Neuron (in vitro differentiated cells): Measurements from ENCODE around the gene LIX1L.
"Not testable (repeated sequence)": the region's sequence is repeated elsewhere in the genome, so short reads cannot be mapped to it uniquely, and the experiment has no call there.

Experiments
- H2AFZ ChIP-seq: one replicate; pipeline ENCODE4 v1.6.1; 2013; ENCODE audit warnings: low read depth, mild to moderate bottlenecking, inconsistent platforms, low read length, moderate library complexity
- H3K27me3 ChIP-seq: one replicate; pipeline ENCODE4 v1.6.1; 2013; ENCODE audit warnings: low read length; ENCODE audit not compliant: insufficient read depth
- H3K36me3 ChIP-seq: one replicate; pipeline ENCODE4 v1.6.1; 2013; ENCODE audit warnings: low read length; ENCODE audit not compliant: insufficient read depth
- H3K4me1 ChIP-seq: one replicate; pipeline ENCODE4 v1.6.1; 2013; ENCODE audit warnings: low read length; ENCODE audit not compliant: insufficient read depth
- H3K4me3 ChIP-seq: 2 replicates; pipeline ENCODE4 v1.5.1; 2013; ENCODE audit warnings: mild to moderate bottlenecking, low read length, moderate library complexity
- H3K9me3 ChIP-seq: one replicate; pipeline ENCODE4 v1.6.1; 2013; ENCODE audit warnings: low read length

The LIX1L gene

GRCh38 chr1:145927063-145927886 lies 30.5 kb downstream of the LIX1L start, which contains the start of gene RBM8A:
Gene RBM8A (minus strand): TSS chr1:145927484. CDS start chr1:145927426, 58 bp downstream.
- Histone ChIP-seq H3K36me3 (peaks cover 26% of the 10 kb centered on the region), H3K27me3 (no peaks in the 10 kb centered on the region), H3K4me1 (peaks cover 14% of the 10 kb centered on the region), H3K9me3 (no peaks in the 10 kb centered on the region), H2AFZ (no peak within 1 kb of the TSS), H3K4me3 (peak within 1 kb of the TSS; percentile 84)

- Histone ChIP-seq H3K27me3 (no peaks in the 10 kb centered on the region), H3K9me3 (no peaks in the 10 kb centered on the region), H3K36me3 (peaks cover 27% of the 10 kb centered on the region), H3K4me1 (peaks cover 14% of the 10 kb centered on the region), H2AFZ (no peak overlapping the region), H3K4me3 (peak overlapping the region; percentile 84)
Observed at GRCh38 chr1:145926686-145927062, 31.1 kb downstream of the LIX1L start.

GRCh38 chr1:145922266-145922665 lies 35.6 kb downstream of the LIX1L start:
- peaks cover 28% of the 10 kb centered on the region for H3K4me1 ChIP-seq
- H3K4me3 ChIP-seq, result no peak overlapping the region
- no peaks in the 10 kb centered on the region for H3K9me3 ChIP-seq
- no peak overlapping the region for H2AFZ ChIP-seq
- H3K36me3 ChIP-seq, result peaks cover 30% of the 10 kb centered on the region
- H3K27me3 ChIP-seq, result no peaks in the 10 kb centered on the region

GRCh38 chr1:145920297-145920696 lies 37.5 kb downstream of the LIX1L start:
- not testable (repeated sequence) for H3K27me3 ChIP-seq, H3K9me3 ChIP-seq, H3K4me3 ChIP-seq

GRCh38 chr1:145918992-145919939 lies 38.6 kb downstream of the LIX1L start:
- peaks cover 20% of the 10 kb centered on the region for H3K4me1 ChIP-seq
- H3K4me3 ChIP-seq, result peak overlapping the region; percentile 97
- peaks cover 43% of the 10 kb centered on the region for H3K36me3 ChIP-seq
- H3K27me3 ChIP-seq, result no peaks in the 10 kb centered on the region
- H2AFZ ChIP-seq, result peak overlapping the region; percentile 52
- no peaks in the 10 kb centered on the region for H3K9me3 ChIP-seq

More at GRCh38 chr1:145920297-145920696, 37.5 kb downstream of the LIX1L start:
- H3K4me1 ChIP-seq, result peaks cover 20% of the 10 kb centered on the region
- H3K36me3 ChIP-seq, result peaks cover 35% of the 10 kb centered on the region
- not testable (repeated sequence) for H2AFZ ChIP-seq

GRCh38 chr1:145918144-145918991 lies 39.4 kb downstream of the LIX1L start, which contains the start of gene PEX11B:
Gene PEX11B (minus strand): TSS chr1:145918717. CDS start chr1:145918688, 29 bp downstream.
- peak within 1 kb of the TSS; percentile 52 for H2AFZ ChIP-seq
- H3K4me1 ChIP-seq, result peaks cover 20% of the 10 kb centered on the region
- H3K36me3 ChIP-seq, result peaks cover 39% of the 10 kb centered on the region
- H3K4me3 ChIP-seq, result peak within 1 kb of the TSS; percentile 97
- H3K9me3 ChIP-seq, result no peaks in the 10 kb centered on the region
- H3K27me3 ChIP-seq, result no peaks in the 10 kb centered on the region

- peaks cover 20% of the 10 kb centered on the region for H3K4me1 ChIP-seq
- no peaks in the 10 kb centered on the region for H3K9me3 ChIP-seq
- H2AFZ ChIP-seq, result peak overlapping the region; percentile 52
- peak overlapping the region; percentile 97 for H3K4me3 ChIP-seq
- peaks cover 36% of the 10 kb centered on the region for H3K36me3 ChIP-seq
- no peaks in the 10 kb centered on the region for H3K27me3 ChIP-seq
Observed at GRCh38 chr1:145917595-145917994, 40.2 kb downstream of the LIX1L start.

- Histone ChIP-seq H3K4me3 (no peak overlapping the region), H3K9me3 (no peaks in the 10 kb centered on the region), H3K27me3 (no peaks in the 10 kb centered on the region), H3K4me1 (peaks cover 20% of the 10 kb centered on the region), H2AFZ (no peak overlapping the region), H3K36me3 (peaks cover 41% of the 10 kb centered on the region)
Observed at GRCh38 chr1:145916745-145917144, 41.1 kb downstream of the LIX1L start.

GRCh38 chr1:145912128-145912641 lies 45.6 kb downstream of the LIX1L start:
- Histone ChIP-seq H3K9me3 (no peaks in the 10 kb centered on the region), H3K27me3 (no peaks in the 10 kb centered on the region), H3K36me3 (peaks cover 44% of the 10 kb centered on the region), H3K4me3 (no peak overlapping the region), H3K4me1 (no peaks in the 10 kb centered on the region), H2AFZ (no peak overlapping the region)

GRCh38 chr1:145908653-145909052 lies 49.2 kb downstream of the LIX1L start:
- Histone ChIP-seq H3K4me1 (no peaks in the 10 kb centered on the region), H3K4me3 (no peak overlapping the region), H3K36me3 (peaks cover 19% of the 10 kb centered on the region), H3K9me3 (no peaks in the 10 kb centered on the region), H2AFZ (no peak overlapping the region), H3K27me3 (no peaks in the 10 kb centered on the region)

GRCh38 chr1:145906954-145907753 lies 50.7 kb downstream of the LIX1L start:
- no peaks in the 10 kb centered on the region for H3K4me1 ChIP-seq
- no peaks in the 10 kb centered on the region for H3K27me3 ChIP-seq
- no peak overlapping the region for H3K4me3 ChIP-seq
- H3K36me3 ChIP-seq, result peaks cover 12% of the 10 kb centered on the region
- H2AFZ ChIP-seq, result no peak overlapping the region
- no peaks in the 10 kb centered on the region for H3K9me3 ChIP-seq
